NCI-H1092 treated with DMSO at 0.1 percent for 48 hours (cell line): Measurements from ENCODE around the gene TCERG1L.
"Not testable (repeated sequence)": the region's sequence is repeated elsewhere in the genome, so short reads cannot be mapped to it uniquely, and the experiment has no call there.

Experiments used
- DNase-seq: peaks from one replicate; lab custom pipeline; 2025; lab: John Stamatoyannopoulos, UW

The TCERG1L gene

GRCh38 chr10:131083915-131084790, 227.4 kb downstream of the TCERG1L start:
- no peak for DNase-seq

GRCh38 chr10:131082991-131083481, 228.5 kb downstream of the TCERG1L start:
- DNase-seq = peak; percentile 0

DNA sequence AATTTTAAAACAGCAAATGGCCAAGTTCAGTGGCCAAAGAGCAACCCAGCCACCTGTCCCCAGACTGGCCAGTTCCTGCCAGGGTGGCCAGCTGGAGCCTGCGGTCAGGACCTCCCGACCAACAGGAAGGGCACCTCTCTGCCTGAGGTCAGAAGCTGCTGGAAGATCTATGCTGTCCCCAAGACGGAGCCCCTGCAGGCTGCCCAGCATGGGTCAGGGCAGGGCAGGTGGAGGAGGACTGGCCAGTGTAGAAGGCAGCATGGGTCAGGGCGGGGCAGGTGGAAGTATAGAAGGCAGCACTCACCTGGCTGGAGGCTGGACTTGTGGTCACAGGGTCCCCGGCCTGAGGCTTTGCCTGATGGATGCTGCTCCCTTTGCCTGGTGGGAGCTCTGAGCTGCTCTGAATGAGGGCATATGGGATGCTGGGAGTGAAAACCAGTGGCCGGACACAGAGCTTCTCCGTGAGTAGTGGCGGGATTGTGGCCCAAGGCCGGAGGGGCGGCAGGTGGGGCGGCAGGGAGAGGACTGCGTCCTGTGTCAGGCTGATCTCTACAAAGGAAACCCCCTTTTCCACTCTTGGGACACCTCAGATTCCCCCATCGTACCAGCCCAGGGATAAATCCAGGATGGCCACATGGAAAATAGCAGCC, 229.2 kb downstream of the TCERG1L start:
- no peak for DNase-seq

- DNase-seq = no peak
Measured at GRCh38 chr10:131081786-131082185, 229.7 kb downstream of the TCERG1L start.

- DNase-seq = peak; percentile 16
Measured at GRCh38 chr10:131081376-131081775, 230.1 kb downstream of the TCERG1L start.

- DNase-seq = no peak
Measured at GRCh38 chr10:131080571-131080970, 230.9 kb downstream of the TCERG1L start.

GRCh38 chr10:131079314-131079713, 232.2 kb downstream of the TCERG1L start:
- no peak for DNase-seq

GRCh38 chr10:131078882-131079280, 232.6 kb downstream of the TCERG1L start:
- DNase-seq = not testable (repeated sequence)

- no peak for DNase-seq
Measured at GRCh38 chr10:131078131-131078881, 233.2 kb downstream of the TCERG1L start.

DNA sequence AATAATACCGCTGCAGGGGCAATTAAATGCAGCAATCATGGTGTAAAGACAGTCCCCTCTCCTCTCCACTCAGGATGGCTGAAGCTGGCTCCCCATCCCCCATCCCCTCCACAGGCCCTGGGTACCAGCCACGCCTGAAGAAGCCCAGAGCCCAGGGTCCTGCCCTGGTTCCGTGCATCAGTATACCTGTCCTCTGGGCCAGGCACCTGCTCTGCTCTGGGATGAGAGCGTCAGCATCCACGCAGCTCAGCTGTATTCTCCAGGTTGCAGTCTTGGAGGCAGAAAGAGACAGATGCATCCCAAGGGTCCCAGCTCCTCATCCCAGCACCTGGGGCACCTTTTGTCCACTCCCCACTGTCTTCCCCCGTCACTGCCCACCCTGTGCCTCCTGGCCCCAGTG, 233.8 kb downstream of the TCERG1L start:
- no peak for DNase-seq

DNA sequence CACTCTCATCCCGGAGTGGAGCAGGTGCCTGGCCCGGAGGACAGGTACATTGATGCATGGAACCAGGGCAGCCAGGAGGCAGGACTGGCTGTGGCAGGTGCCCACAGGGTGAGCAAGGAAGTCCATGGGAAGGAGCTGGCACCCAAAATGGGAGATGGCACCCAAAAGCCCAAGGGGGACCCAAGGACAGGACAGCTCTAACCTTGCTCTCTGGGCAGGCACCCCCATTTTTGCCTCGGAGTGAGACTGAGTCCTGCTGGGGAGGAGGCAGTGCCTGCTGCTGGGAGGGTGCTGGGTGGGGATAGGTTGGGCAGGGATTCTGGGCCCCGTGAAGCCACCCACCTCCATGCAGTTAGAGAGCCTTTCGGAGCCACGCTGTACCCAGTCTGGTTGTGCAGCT, 234.5 kb downstream of the TCERG1L start:
- DNase-seq = no peak

GRCh38 chr10:131076356-131076755, 235.2 kb downstream of the TCERG1L start:
- DNase-seq = no peak

- no peak for DNase-seq
Measured at GRCh38 chr10:131075218-131075770, 236.2 kb downstream of the TCERG1L start.

DNA sequence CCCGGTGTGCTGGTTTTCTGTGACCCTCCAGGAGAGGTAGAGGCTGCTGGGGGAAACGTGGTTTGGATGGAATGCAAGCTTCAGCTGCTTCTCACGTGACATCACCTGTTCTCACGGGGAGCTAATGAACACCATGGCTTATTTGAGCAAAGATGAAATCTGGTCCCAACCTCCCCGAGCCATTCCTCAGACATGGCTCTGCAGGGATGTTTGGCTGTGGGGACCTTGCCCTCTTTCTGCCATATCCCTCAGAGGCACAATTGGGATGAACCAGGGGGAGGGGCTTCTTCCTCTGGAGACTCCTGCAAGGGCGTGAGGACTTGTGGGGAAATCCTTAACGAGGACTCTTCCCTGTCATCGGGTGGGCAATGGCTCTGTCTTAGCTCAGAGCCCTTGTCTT, 236.8 kb downstream of the TCERG1L start:
- no peak for DNase-seq

- no peak for DNase-seq
Measured at GRCh38 chr10:131073469-131074035, 238.0 kb downstream of the TCERG1L start.

DNA sequence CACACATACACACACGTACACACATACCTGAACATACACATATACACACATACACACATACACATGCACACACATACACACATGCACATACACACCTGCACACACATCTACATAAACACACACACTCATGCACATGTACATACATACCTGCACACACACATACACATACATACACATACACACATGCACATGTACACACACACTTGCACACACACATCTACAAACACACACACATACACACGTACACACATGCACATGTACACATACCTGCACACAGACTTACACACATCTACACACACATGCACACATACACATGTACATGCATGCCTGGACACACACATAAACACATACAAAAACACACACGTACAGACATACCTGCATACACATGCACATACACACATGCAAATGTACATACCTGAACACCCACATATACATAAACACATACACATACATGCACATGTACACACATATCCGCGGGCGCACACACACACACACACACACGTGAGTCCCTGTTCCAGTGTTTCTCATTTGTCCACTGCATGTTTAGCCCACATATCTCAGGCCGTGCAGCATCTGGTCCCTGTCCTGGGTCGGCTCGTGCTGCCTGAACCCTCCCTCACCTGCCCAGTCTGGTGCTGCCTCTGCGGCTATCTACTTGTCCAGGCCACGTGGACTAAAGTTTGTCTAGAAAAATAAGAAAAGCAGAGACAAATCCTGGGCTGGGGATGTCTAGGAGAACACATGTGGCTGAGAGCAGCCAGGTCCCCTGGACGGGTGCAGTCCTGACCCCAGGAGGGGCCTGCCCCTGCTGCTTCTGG, 238.7 kb downstream of the TCERG1L start:
- DNase-seq = no peak

DNA sequence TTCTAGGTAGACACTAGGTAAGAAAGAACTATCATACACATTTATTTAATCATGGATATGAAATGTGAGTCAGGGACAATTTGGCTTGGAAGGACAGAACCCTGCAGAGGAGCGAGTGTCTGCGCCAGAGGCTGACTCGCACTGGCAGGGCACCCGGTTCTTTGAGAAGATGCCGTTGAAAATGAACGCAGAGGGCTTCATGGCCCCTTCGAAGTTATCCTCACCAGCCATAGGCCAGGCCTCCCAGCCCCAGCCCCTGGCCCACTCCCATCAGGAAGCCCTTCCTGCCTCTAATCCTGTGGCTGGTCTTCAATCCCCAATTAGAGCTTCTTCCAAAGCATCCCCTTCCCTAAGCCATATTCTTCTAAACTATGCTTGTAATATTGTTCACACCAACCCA, 239.8 kb downstream of the TCERG1L start:
- no peak for DNase-seq

- no peak for DNase-seq
Measured at GRCh38 chr10:131070856-131071255, 240.7 kb downstream of the TCERG1L start.

GRCh38 chr10:131068760-131069159, 242.8 kb downstream of the TCERG1L start:
- no peak for DNase-seq

DNA sequence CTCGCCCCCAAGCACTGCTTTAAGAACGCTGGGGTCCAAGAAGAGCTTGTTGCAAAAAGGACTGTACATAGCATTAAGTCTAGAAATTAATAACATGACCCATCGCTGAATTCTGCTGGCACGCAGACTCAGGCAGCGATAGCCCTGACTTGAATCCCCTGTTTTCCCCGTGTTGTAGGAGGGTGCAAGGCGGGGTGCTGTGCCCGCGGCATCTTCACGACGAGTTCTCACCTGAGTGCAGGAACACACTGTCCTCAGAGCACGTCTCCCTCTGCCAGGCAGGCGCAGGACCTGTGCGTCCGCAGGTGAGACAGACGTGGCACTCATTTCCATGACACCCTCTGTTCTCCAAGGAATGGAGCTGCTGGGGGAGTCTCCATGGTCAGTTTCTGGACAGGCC, 243.2 kb downstream of the TCERG1L start:
- no peak for DNase-seq

DNA sequence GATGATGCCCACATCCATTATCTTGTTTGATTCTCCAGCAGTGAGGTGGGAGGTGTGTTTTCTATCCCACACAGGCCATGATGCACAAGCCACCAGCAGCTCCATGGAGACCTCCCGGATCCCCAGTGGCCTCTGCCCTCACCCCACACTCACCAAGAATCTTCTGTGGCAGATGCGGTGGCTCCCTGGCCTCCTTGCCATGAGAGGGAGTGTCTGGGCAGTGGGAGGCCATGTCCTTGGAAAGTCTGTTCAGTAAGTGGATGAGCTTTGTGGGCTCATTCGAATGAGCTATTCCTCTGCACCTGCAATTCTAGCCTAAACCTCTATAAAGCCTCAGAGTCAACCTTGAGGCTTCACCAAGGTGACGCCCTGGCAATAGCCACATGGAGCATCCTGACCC, 243.8 kb downstream of the TCERG1L start:
- DNase-seq = no peak
